ENCODE results near the gene TRUB2. TPM values are rescaled to one million over a fixed set of nuclear protein-coding genes. Genes with fewer than 3 reads are reported as not detected.

Gene TRUB2
- total and polyA plus RNA-seq, 12 donors = 18.0 to 50.3 (median 41.5) TPM

- 94 to 96% methylated on average over 2 of the region's 2 CpGs for WGBS, 2 donors
- ATAC-seq = no peak
- Histone ChIP-seq H3K27me3 (no peaks in the 10 kb centered on the region), H3K4me1 (peaks cover 0 to 8% (median 6%) of the 10 kb centered on the region in 9 donors), H3K4me3 (no peak overlapping the region), H3K9me3 (no peaks in the 10 kb centered on the region), H3K27ac (no peak overlapping the region), H3K36me3 (peaks cover 0 to 38% (median 4%) of the 10 kb centered on the region in 9 donors)
- intact Hi-C loops (cut with DNase I) = no loop called here
- TF ChIP-seq, protein P1, sequence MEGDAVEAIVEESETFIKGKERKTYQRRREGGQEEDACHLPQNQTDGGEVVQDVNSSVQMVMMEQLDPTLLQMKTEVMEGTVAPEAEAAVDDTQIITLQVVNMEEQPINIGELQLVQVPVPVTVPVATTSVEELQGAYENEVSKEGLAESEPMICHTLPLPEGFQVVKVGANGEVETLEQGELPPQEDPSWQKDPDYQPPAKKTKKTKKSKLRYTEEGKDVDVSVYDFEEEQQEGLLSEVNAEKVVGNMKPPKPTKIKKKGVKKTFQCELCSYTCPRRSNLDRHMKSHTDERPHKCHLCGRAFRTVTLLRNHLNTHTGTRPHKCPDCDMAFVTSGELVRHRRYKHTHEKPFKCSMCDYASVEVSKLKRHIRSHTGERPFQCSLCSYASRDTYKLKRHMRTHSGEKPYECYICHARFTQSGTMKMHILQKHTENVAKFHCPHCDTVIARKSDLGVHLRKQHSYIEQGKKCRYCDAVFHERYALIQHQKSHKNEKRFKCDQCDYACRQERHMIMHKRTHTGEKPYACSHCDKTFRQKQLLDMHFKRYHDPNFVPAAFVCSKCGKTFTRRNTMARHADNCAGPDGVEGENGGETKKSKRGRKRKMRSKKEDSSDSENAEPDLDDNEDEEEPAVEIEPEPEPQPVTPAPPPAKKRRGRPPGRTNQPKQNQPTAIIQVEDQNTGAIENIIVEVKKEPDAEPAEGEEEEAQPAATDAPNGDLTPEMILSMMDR (IDR thresholded peaks at IDR 0.05) = no peak
- no peak for DNase-seq
Measured at GRCh38 chr9:128335914-128336313, 13.7 kb upstream of the TRUB2 start.

DNA sequence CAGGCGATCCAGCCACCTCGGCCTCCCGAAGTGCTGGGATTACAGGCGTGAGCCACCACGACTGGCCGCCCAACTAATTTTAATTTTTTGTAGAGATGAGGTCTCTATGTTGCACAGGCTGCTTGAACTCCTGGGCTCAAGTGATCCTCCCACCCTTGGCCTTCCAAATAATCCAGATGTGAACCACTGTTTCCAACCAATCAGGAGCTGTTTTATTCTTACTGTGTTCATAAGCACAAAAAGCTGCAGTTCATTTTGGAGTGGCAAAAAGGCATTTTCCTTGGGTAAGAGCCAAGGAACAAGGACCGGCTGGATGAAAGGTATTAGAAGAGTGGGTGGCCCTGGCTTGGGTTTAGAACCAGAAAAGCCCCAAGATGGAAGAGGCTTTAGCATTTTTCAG is 12.9 kb upstream of the TRUB2 start:
- ATAC-seq = no peak
- H3K27ac ChIP-seq = no peak overlapping the region
- no peaks in the 10 kb centered on the region for H3K9me3 ChIP-seq
- H3K4me3 ChIP-seq = no peak overlapping the region
- H3K27me3 ChIP-seq = no peaks in the 10 kb centered on the region
- intact Hi-C loops (cut with DNase I) = no loop called here
- peaks cover 0 to 7% (median 4%) of the 10 kb centered on the region in 9 donors for H3K4me1 ChIP-seq
- 83 to 88% methylated on average over 7 of the region's 7 CpGs for WGBS, 2 donors
- DNase-seq = no peak
- H3K36me3 ChIP-seq = peaks cover 0 to 43% (median 4%) of the 10 kb centered on the region in 9 donors
- TF ChIP-seq, protein P1 (IDR thresholded peaks at IDR 0.05) = no peak

DNA sequence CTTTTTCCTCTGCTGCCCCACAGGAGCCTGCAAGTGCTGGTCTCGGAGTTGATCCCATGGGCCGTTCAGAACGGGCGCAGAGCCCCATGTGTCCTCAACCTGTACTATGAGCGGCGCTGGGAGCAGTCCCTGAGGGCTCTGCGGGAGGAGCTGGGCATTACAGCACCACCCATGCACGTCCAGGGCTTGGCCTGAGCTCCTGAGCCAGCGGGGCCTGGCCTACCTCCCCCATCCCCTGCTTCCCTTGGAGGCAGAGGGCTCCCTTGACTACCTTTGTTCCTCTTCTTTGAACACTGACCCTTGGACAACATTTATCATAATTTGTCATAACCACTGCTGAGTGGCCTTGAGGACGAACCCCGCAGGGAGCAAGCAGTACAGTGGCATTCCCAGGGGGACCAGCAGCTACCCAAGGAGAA is 11.2 kb upstream of the TRUB2 start:
- intact Hi-C loops (cut with DNase I) = no loop called here
- peaks cover 0 to 57% (median 4%) of the 10 kb centered on the region in 9 donors for H3K36me3 ChIP-seq
- H3K27me3 ChIP-seq = no peaks in the 10 kb centered on the region
- no peaks in the 10 kb centered on the region for H3K9me3 ChIP-seq
- DNase-seq (no peak), ATAC-seq (no peak)
- no peak overlapping the region for H3K27ac ChIP-seq
- H3K4me1 ChIP-seq = no peaks in the 10 kb centered on the region
- TF ChIP-seq, protein P1 (IDR thresholded peaks at IDR 0.05) = no peak
- no peak overlapping the region for H3K4me3 ChIP-seq
- 84 to 87% methylated on average over 11 of the region's 11 CpGs for WGBS, 2 donors

DNA sequence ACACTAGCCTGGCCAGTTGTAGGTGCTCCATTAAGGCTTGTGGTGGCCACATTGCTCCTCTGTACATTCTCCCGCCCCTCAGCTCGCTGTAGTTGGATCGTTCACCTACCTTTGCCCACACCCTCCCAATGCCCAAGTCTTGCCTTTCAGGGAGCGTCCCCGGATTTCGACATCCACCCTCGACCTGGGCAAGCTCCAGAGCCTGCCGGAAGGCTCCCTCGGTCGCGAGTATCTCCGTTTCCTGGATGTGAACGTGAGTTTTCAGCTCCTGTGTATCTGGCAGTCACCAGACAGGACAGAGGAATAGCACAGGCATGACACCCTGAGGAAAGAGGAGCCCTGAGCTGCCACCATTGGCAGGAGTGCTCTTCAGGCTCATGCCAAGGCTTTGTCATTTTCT is 3.4 kb upstream of the TRUB2 start:
- Histone ChIP-seq H3K27ac (peak overlapping the region in 4 of 10 donors; percentile 3 to 55 (median 26)), H3K9me3 (no peaks in the 10 kb centered on the region), H3K27me3 (no peaks in the 10 kb centered on the region), H3K4me1 (peaks cover 8 to 44% (median 35%) of the 10 kb centered on the region in 9 donors), H3K36me3 (peaks cover 0 to 63% (median 0%) of the 10 kb centered on the region in 9 donors), H3K4me3 (no peak overlapping the region)
- DNase-seq = no peak
- WGBS, 2 donors = 69 to 79% methylated on average over 13 of the region's 13 CpGs
- TF ChIP-seq, protein P1 (IDR thresholded peaks at IDR 0.05) = no peak
- intact Hi-C loops (cut with DNase I) = loop anchor here in 1 of 10 donors (10.0 kb wide), 1 partner anchor 131 kb away; the partner anchor contains the start of gene CIZ1
- ATAC-seq = no peak
